NB4 (cell line): ENCODE data around the gene PDHB.

Source experiments
- DNase-seq: peaks from one replicate; pipeline ENCODE4 v3.0.0; 2010; ENCODE audit warnings: low read depth
- H3K4me3 ChIP-seq: one replicate; pipeline ENCODE4 v1.5.1; 2011; ENCODE audit warnings: mild to moderate bottlenecking, low read depth, low read length, moderate library complexity
- MYC ChIP-seq: IDR thresholded peaks from 2 replicates; pipeline ENCODE4 v1.6.1; 2011; ENCODE audit warnings: low read depth, low read length
- POLR2A ChIP-seq: IDR thresholded peaks from 2 replicates; pipeline ENCODE4 v1.6.1; 2011; ENCODE audit warnings: mild to moderate bottlenecking; ENCODE audit not compliant: insufficient read length; ENCODE audit errors: extremely low read depth
- TF ChIP-seq, protein P1 (sequence below): IDR thresholded peaks from 2 replicates; pipeline ENCODE4 v1.6.1; 2011; ENCODE audit warnings: low read depth, low read length
- TF ChIP-seq, protein P2 (sequence below): IDR thresholded peaks from one replicate; pipeline ENCODE4 v1.5.1; 2012; ENCODE audit warnings: low read depth, low read length

Gene PDHB

GRCh38 chr3:58411036-58411435 lies 22.6 kb downstream of the PDHB start:
- H3K4me3 ChIP-seq = no peak overlapping the region
- DNase-seq = no peak
- TF ChIP-seq, protein P1, sequence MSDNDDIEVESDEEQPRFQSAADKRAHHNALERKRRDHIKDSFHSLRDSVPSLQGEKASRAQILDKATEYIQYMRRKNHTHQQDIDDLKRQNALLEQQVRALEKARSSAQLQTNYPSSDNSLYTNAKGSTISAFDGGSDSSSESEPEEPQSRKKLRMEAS = no peak
- TF ChIP-seq, protein P2, sequence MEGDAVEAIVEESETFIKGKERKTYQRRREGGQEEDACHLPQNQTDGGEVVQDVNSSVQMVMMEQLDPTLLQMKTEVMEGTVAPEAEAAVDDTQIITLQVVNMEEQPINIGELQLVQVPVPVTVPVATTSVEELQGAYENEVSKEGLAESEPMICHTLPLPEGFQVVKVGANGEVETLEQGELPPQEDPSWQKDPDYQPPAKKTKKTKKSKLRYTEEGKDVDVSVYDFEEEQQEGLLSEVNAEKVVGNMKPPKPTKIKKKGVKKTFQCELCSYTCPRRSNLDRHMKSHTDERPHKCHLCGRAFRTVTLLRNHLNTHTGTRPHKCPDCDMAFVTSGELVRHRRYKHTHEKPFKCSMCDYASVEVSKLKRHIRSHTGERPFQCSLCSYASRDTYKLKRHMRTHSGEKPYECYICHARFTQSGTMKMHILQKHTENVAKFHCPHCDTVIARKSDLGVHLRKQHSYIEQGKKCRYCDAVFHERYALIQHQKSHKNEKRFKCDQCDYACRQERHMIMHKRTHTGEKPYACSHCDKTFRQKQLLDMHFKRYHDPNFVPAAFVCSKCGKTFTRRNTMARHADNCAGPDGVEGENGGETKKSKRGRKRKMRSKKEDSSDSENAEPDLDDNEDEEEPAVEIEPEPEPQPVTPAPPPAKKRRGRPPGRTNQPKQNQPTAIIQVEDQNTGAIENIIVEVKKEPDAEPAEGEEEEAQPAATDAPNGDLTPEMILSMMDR = no peak
- TF ChIP-seq POLR2A (no peak), MYC (no peak)

GRCh38 chr3:58409663-58410062 lies 24.0 kb downstream of the PDHB start:
- DNase-seq = no peak
- TF ChIP-seq, protein P2 = no peak
- TF ChIP-seq, protein P1 = no peak
- TF ChIP-seq MYC = no peak
- no peak for TF ChIP-seq POLR2A
- H3K4me3 ChIP-seq = no peak overlapping the region

- TF ChIP-seq MYC = no peak
- TF ChIP-seq, protein P2 = no peak
- TF ChIP-seq, protein P1 = no peak
- TF ChIP-seq POLR2A = no peak
- no peak overlapping the region for H3K4me3 ChIP-seq
- no peak for DNase-seq
Measured at GRCh38 chr3:58408906-58409305, 24.7 kb downstream of the PDHB start.

DNA sequence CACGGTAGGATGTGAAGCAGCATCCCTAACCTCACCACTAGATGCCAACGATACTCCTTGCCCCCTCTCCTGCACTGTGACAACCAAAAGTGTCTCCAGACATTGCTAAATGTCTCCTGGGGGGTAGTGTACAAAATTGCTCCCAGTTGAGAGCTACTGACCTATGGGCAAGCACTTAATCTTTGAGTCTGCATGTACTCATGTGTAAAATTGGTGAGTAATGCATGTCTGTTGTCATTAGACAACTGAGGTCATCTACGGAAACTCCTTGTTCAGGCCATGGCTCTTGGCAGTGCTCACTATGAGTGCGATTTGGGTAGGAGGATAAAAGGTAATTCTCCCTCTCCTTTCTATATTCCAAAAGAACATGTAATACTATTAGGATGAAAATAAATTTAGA lies 29.2 kb downstream of the PDHB start:
- TF ChIP-seq, protein P2 = no peak
- TF ChIP-seq POLR2A = no peak
- no peak for TF ChIP-seq MYC
- TF ChIP-seq, protein P1 = no peak
- DNase-seq = no peak
- no peak overlapping the region for H3K4me3 ChIP-seq

DNA sequence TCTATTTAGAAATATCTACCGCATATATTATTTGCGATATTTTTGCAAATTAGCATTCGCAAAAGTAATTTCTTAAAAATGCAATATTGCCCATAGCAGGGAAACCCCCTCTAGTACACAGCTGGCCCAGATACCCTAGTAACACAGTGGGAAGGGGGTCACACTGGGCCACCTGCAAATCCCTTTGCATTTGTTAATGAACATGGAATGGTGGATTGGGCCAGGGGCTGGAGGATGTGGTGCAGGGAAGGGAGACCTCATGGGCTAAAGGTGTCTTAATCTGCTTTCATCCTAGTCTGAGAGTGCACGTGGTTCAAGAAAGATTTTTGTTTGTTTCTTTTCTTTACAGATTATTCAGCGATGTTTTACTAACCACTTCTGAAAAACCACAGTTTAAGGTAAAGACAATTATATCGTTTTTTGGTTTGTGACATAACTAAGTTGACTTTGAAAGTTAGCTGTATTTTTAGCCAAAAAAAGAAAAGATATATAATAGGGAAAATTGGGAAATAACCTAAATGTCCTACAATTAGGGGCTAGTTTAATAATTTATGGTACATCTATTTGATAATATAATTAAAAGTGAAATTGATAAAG lies 30.0 kb downstream of the PDHB start:
- DNase-seq = no peak
- TF ChIP-seq POLR2A (no peak), MYC (no peak)
- TF ChIP-seq, protein P2 = no peak
- TF ChIP-seq, protein P1 = no peak
- no peak overlapping the region for H3K4me3 ChIP-seq

DNA sequence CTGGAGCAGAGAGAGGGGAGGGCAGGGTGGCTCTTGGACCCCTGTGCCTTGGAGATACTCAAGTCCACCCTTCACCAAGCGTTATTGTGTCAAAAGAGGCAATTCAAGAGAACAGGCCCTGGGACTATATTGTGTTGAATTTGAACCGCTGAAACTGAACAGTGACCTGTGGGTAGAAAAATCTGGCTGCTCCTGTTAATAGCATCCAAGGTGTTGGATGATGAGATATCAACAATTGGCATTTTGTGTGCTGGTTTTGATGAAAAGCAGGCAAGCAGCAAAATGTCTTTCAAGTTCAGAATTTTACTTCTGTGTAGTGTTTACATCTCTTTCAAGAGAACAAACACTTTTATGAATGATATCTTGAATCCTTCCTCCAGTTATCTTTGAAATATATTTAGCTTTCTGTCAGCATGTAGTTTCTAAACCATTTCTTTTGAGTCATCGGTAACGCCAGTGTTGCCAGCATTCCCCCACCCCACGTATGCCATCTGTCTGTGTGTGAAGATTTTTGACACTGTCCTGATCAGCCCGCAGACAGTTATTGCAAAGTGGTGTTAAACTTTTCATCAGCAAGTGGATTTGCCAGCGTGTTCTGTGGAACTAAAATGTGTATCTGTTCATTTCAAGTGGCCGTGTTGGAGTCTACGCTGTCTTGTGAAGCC lies 34.8 kb downstream of the PDHB start:
- DNase-seq = no peak
- no peak overlapping the region for H3K4me3 ChIP-seq
- TF ChIP-seq, protein P1 = no peak
- TF ChIP-seq POLR2A = no peak
- TF ChIP-seq, protein P2 = no peak
- TF ChIP-seq MYC = no peak
